Vagina (tissue), 2 donors: ENCODE measurements around the gene TMEM255B. TPM values are rescaled to one million over a fixed set of nuclear protein-coding genes. Genes with fewer than 3 reads are reported as not detected.

Experiments used
- DNase-seq, 2 donors: peaks; one replicate each; pipeline ENCODE4 v3.0.0-alpha.2; 2017; ENCODE audit errors: extremely low spot score in 2 of 2
- H3K27ac ChIP-seq: fragments of 200-600 bp; sonication (generic); one replicate; pipeline ENCODE4 v1.5.1; 2019
- H3K27me3 ChIP-seq: fragments of 200-600 bp; sonication (generic); one replicate; pipeline ENCODE4 v1.5.1; 2019
- H3K36me3 ChIP-seq, 2 donors: fragments of 200-600 bp; sonication (generic); one replicate each; pipeline ENCODE4 v1.5.1; 2017 to 2019
- H3K4me1 ChIP-seq: fragments of 200-600 bp; sonication (generic); one replicate; pipeline ENCODE4 v1.5.1; 2019
- H3K4me3 ChIP-seq, 2 donors: fragments of 200-600 bp; sonication (generic); 1 replicate in 1 of 2; 2 replicates in 1 of 2; pipeline ENCODE4 v1.5.1; 2016 to 2019
- H3K9me3 ChIP-seq: fragments of 200-600 bp; sonication (generic); one replicate; pipeline ENCODE4 v1.5.1; 2019
- CTCF ChIP-seq, 3 experiments: fragments of 450-650 bp in 2 of 3; fragments of 200-600 bp in 1 of 3; sonication (generic) in 1 of 3; IDR thresholded peaks; one replicate each; pipeline ENCODE4 v1.5.1; 2017 to 2019; ENCODE audit warnings: antibody characterized with exemption in 3 of 3, mild to moderate bottlenecking in 2 of 3, moderate library complexity in 2 of 3
- POLR2A ChIP-seq, 2 donors: fragments of 450-650 bp; IDR thresholded peaks; one replicate each; pipeline ENCODE4 v1.6.1; 2017; ENCODE audit warnings: antibody characterized with exemption in 2 of 2, mild to moderate bottlenecking in 2 of 2, moderate library complexity in 2 of 2
- POLR2AphosphoS5 ChIP-seq, 2 donors: sonication (generic); formaldehyde crosslinking; IDR thresholded peaks; one replicate each; pipeline ENCODE4 v1.9.0; 2017; ENCODE audit warnings: antibody characterized with exemption in 2 of 2, mild to moderate bottlenecking in 2 of 2, low read depth in 1 of 2; ENCODE audit not compliant: insufficient read depth in 1 of 2
- intact Hi-C: fragments of 100-400 bp; cut with DNase I; formaldehyde crosslinking; loops from one replicate; pipeline ENCODE4 v1.15.1; 2023
- total RNA-seq: library from RNA; depleted of rRNA; stranded (reverse); fragments of >200 nt; gene quantifications from one replicate; pipeline ENCODE4 v1.2.3, GENCODE V29; 2016

TMEM255B gene
- total RNA-seq, 1 donor from 2014 or later, result 6.4 TPM

- Histone ChIP-seq H3K27ac (no peak overlapping the region), H3K27me3 (no peaks in the 10 kb centered on the region), H3K4me1 (no peaks in the 10 kb centered on the region), H3K4me3 (no peak overlapping the region), H3K9me3 (no peaks in the 10 kb centered on the region), H3K36me3 (no peaks in the 10 kb centered on the region)
- intact Hi-C loops, result no loop called here
- DNase-seq, result no peak
- TF ChIP-seq CTCF (IDR thresholded peaks at IDR 0.05), result no peak
Observed at GRCh38 chr13:113775451-113776145, 16.6 kb downstream of the TMEM255B start.

GRCh38 chr13:113776231-113777125 is 17.5 kb downstream of the TMEM255B start:
- no peaks in the 10 kb centered on the region for H3K4me1 ChIP-seq
- intact Hi-C loops, result no loop called here
- H3K9me3 ChIP-seq, result no peaks in the 10 kb centered on the region
- no peak overlapping the region for H3K27ac ChIP-seq
- no peaks in the 10 kb centered on the region for H3K27me3 ChIP-seq
- DNase-seq, result no peak
- H3K36me3 ChIP-seq, result no peaks in the 10 kb centered on the region
- no peak overlapping the region for H3K4me3 ChIP-seq
- TF ChIP-seq POLR2A (IDR thresholded peaks at IDR 0.05), result no peak
- TF ChIP-seq POLR2AphosphoS5 (IDR thresholded peaks at IDR 0.05; ENCODE audit: insufficient read depth in 1 of 2, low read depth in 1 of 2), result no peak
- no peak for TF ChIP-seq CTCF (IDR thresholded peaks at IDR 0.05)

- no peak for DNase-seq
- H3K27me3 ChIP-seq, result no peaks in the 10 kb centered on the region
- no peaks in the 10 kb centered on the region for H3K4me1 ChIP-seq
- H3K27ac ChIP-seq, result no peak overlapping the region
- no peak overlapping the region for H3K4me3 ChIP-seq
- no peaks in the 10 kb centered on the region for H3K9me3 ChIP-seq
- H3K36me3 ChIP-seq, result no peaks in the 10 kb centered on the region
- no peak for TF ChIP-seq CTCF (IDR thresholded peaks at IDR 0.05)
- no peak for TF ChIP-seq POLR2AphosphoS5 (IDR thresholded peaks at IDR 0.05; ENCODE audit: insufficient read depth in 1 of 2, low read depth in 1 of 2)
- no peak for TF ChIP-seq POLR2A (IDR thresholded peaks at IDR 0.05)
- intact Hi-C loops, result no loop called here
Observed at GRCh38 chr13:113777311-113778260, 18.6 kb downstream of the TMEM255B start.

- TF ChIP-seq POLR2AphosphoS5 (IDR thresholded peaks at IDR 0.05; ENCODE audit: insufficient read depth in 1 of 2, low read depth in 1 of 2) (no peak), POLR2A (IDR thresholded peaks at IDR 0.05) (no peak), CTCF (IDR thresholded peaks at IDR 0.05) (no peak)
- H3K36me3 ChIP-seq, result no peaks in the 10 kb centered on the region
- H3K9me3 ChIP-seq, result no peaks in the 10 kb centered on the region
- DNase-seq, result no peak
- H3K27me3 ChIP-seq, result no peaks in the 10 kb centered on the region
- H3K4me1 ChIP-seq, result no peaks in the 10 kb centered on the region
- H3K27ac ChIP-seq, result no peak overlapping the region
- intact Hi-C loops, result no loop called here
- no peak overlapping the region for H3K4me3 ChIP-seq
Observed at GRCh38 chr13:113781571-113781970, 22.5 kb downstream of the TMEM255B start.
